ENCODE data around the gene HARS1. TPM values are rescaled to one million over a fixed set of nuclear protein-coding genes. Genes with fewer than 3 reads are reported as not detected.

Gene HARS1
- total and polyA plus RNA-seq, 10 of the 15 experiments (the other 5 are each of a cell fraction or from before 2014, with no cell fraction given), result 12.0 to 93.8 (median 76.9) TPM

DNA sequence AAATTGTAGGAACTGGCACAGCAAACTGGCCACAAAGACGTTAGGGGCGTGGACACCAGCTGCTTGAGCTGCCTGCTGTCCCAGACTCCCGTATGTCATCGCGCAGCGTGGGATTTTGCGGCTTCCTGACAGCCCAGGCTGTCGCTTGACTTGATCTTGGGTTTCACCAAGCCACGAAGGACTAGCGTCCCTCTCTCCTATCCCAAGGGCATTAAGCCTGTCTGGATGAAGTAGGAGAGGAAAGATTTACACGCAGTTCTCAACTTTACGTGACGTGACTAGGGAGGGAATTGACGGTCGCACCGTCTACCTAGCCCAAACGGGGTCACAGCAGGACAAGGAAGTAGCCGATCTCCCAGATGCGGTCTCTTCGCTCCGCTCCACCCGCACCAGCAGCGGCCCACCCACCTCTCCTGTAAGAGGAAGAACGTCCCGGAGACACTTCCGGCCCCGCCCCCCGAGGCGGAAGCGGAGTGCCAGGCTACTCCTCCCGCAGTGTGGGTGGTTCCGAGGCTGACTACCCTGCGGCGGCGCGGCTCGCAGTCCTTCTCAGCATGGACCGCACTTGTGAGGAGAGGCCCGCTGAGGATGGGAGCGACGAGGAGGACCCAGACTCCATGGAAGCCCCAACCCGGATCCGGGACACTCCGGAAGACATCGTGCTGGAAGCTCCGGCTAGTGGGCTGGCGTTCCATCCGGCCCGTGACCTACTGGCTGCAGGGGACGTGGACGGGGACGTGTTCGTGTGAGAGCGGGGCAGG lies 26.6 kb downstream of the HARS1 start, which contains the start of gene WDR55 (continued):
- peak; percentile 93 for TF ChIP-seq IKZF1 (conservative IDR thresholded peaks at IDR 0.05)
- 0 out of 2 replicates have a peak, but pooled peaks have one; percentile 8 for TF ChIP-seq RFX5 (IDR thresholded peaks at IDR 0.05; ENCODE audit: low read depth, low read length)
- TF ChIP-seq MYC (IDR thresholded peaks at IDR 0.05; ENCODE audit: insufficient read depth, insufficient read length, insufficient replicate concordance, low read length, severe bottlenecking), result no peak
- peak; percentile 77; the same call in 1 of the 2 replicates for TF ChIP-seq ELK1 (IDR thresholded peaks at IDR 0.05; ENCODE audit: low read depth, low read length)
- peak; percentile 1 to 86; a peak in 3 of 4 replicates for TF ChIP-seq BHLHE40 (IDR thresholded peaks at IDR 0.05; ENCODE audit: borderline replicate concordance in 1 of 2, low read depth in 2 of 2, low read length in 1 of 2)
- TF ChIP-seq MTA2 (IDR thresholded peaks at IDR 0.05; ENCODE audit: low read depth), result 0 out of 2 replicates have a peak, but pooled peaks have one; percentile 30
- TF ChIP-seq NFYB (IDR thresholded peaks at IDR 0.05; ENCODE audit: insufficient read depth, low read depth, low read length), result no peak
- TF ChIP-seq IKZF2 (IDR thresholded peaks at IDR 0.05), result peak; percentile 60 to 65; a peak in 3 of 4 replicates
- peak; percentile 62 for TF ChIP-seq KLF5 (IDR thresholded peaks at IDR 0.05; ENCODE audit: partially characterized antibody)
- 0 out of 2 replicates have a peak, but pooled peaks have one; percentile 58 for TF ChIP-seq ZNF207 (IDR thresholded peaks at IDR 0.05; ENCODE audit: borderline replicate concordance)
- TF ChIP-seq HDGF (IDR thresholded peaks at IDR 0.05), result no peak
- TF ChIP-seq CEBPB (IDR thresholded peaks at IDR 0.05; ENCODE audit: borderline replicate concordance in 1 of 2, low read depth in 2 of 2, low read length in 2 of 2), result no peak
- TF ChIP-seq TCF12 (IDR thresholded peaks at IDR 0.05; ENCODE audit: low read depth, low read length), result peak; percentile 15; the same call in 1 of the 2 replicates
- TF ChIP-seq SRF (IDR thresholded peaks at IDR 0.05; ENCODE audit: low read depth in 2 of 2, low read length in 2 of 2), result peak in 1 of 2 experiments; percentile 62; a peak in 1 of 4 replicates
- TF ChIP-seq EED (IDR thresholded peaks at IDR 0.05; ENCODE audit: low read depth), result peak; percentile 68
- TF ChIP-seq EGR1 (IDR thresholded peaks at IDR 0.05; ENCODE audit: borderline replicate concordance in 1 of 2, low read depth in 2 of 2, low read length in 2 of 2), result peak; percentile 29 to 84
- no peak for TF ChIP-seq NRF1 (conservative IDR thresholded peaks at IDR 0.05; ENCODE audit: low read depth, low read length)
- TF ChIP-seq SPI1 (IDR thresholded peaks at IDR 0.05; ENCODE audit: borderline replicate concordance, insufficient read depth, low read depth, low read length), result peak; percentile 14; the same call in 1 of the 2 replicates
- peak; percentile 66 for TF ChIP-seq CREM (IDR thresholded peaks at IDR 0.05; ENCODE audit: low read depth)
- TF ChIP-seq JUNB (IDR thresholded peaks at IDR 0.05), result no peak
- peak; percentile 32; the same call in 1 of the 2 replicates for TF ChIP-seq LARP7 (IDR thresholded peaks at IDR 0.05)
- no peak; the same call in 2 of the 3 replicates for TF ChIP-seq POU2F2 (IDR thresholded peaks at IDR 0.05; ENCODE audit: borderline replicate concordance, low read depth, low read length)
- no peak for TF ChIP-seq ZNF384 (IDR thresholded peaks at IDR 0.05; ENCODE audit: borderline replicate concordance, low read depth, low read length)
- peak; percentile 75 for TF ChIP-seq YY1 (IDR thresholded peaks at IDR 0.05; ENCODE audit: low read depth, low read length)
- peak; percentile 98 for TF ChIP-seq POLR2A (IDR thresholded peaks at IDR 0.05; ENCODE audit: low read depth, low read length)
- TF ChIP-seq USF1 (IDR thresholded peaks at IDR 0.05; ENCODE audit: borderline replicate concordance, extremely low read length, insufficient read depth, low read depth, low read length), result no peak
- peak; percentile 69 for TF ChIP-seq SMAD1 (IDR thresholded peaks at IDR 0.05; ENCODE audit: low read depth, partially characterized antibody)
- peak; percentile 29; the same call in 1 of the 2 replicates for TF ChIP-seq STAT1 (conservative IDR thresholded peaks at IDR 0.05)
- no peak for TF ChIP-seq NFXL1 (IDR thresholded peaks at IDR 0.05; ENCODE audit: borderline replicate concordance)
- no peak for TF ChIP-seq ESRRA (IDR thresholded peaks at IDR 0.05; ENCODE audit: low read length)

Data from GM12878 (cell line).